ENCODE results near the gene FGF3.

DNA sequence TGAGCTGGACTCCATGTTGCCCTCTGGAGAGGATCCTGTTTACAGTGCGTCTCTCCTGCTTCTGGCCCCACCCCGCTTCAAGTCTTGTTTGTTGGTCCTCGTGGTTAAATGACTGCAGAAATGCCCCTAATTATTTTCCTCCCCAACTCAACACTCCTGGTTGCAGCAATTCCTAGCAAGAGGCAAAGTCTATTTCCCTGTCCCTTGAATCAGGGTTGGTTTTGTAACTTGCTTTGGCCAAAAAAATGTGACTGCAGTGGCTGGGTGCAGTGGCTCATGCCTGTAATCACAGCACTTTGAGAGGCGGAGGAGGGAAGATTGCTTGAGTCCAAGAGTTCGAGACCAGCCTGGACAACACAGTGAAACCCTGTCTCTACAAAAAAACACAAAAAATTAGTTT lies 41.0 kb upstream of the FGF3 start:
- TF ChIP-seq POLR2A (IDR thresholded peaks at IDR 0.05; ENCODE audit: low read length) (no peak), GATA1 (IDR thresholded peaks at IDR 0.05; ENCODE audit: low read depth, low read length) (no peak)

Data from erythroblast (primary cell).